Fibroblast of lung (primary cell): ENCODE measurements around the gene FAM25A. TPM values are rescaled to one million over a fixed set of nuclear protein-coding genes. Genes with fewer than 3 reads are reported as not detected.
"Not testable (repeated sequence)": the region's sequence is repeated elsewhere in the genome, so short reads cannot be mapped to it uniquely, and the experiment has no call there.

ENCODE experiments used
- DNase-seq, 2 donors: peaks; one replicate each; pipeline versions ENCODE4 v3.0.0 to v3.0.0-alpha.2; 2010; ENCODE audit warnings: low read depth in 2 of 2
- H2AFZ ChIP-seq: 2 replicates; pipeline ENCODE4 v1.5.1; 2012; ENCODE audit warnings: low read length, control low read depth, inconsistent platforms
- H3K27ac ChIP-seq: 2 replicates; pipeline ENCODE4 v1.5.1; 2011; ENCODE audit warnings: low read length, control low read depth; ENCODE audit not compliant: insufficient read depth
- H3K27me3 ChIP-seq: 2 replicates; pipeline ENCODE4 v1.5.1; 2011; ENCODE audit warnings: mild to moderate bottlenecking, low read length; ENCODE audit not compliant: control insufficient read depth, insufficient read depth
- H3K36me3 ChIP-seq: 2 replicates; pipeline ENCODE4 v1.5.1; 2011; ENCODE audit warnings: low read length; ENCODE audit not compliant: control insufficient read depth, insufficient read depth
- H3K4me1 ChIP-seq: 2 replicates; pipeline ENCODE4 v1.5.1; 2011; ENCODE audit warnings: low read length; ENCODE audit not compliant: control insufficient read depth, insufficient read depth; ENCODE audit errors: extremely low read depth
- H3K4me2 ChIP-seq: 2 replicates; pipeline ENCODE4 v1.5.1; 2011; ENCODE audit warnings: low read length, control low read depth; ENCODE audit not compliant: insufficient read depth; ENCODE audit errors: extremely low read depth
- H3K4me3 ChIP-seq, 4 experiments: fragments of 200-600 bp in 1 of 4; sonication (generic) in 1 of 4; replicated peaks in 1 of 4; 2 replicates each; pipeline ENCODE4 v1.5.1; 2011 to 2016; ENCODE audit warnings: low read length in 4 of 4, low read depth in 3 of 4, mild to moderate bottlenecking in 3 of 4, control low read depth in 2 of 4, inconsistent platforms in 1 of 4, mixed read lengths in 1 of 4; ENCODE audit not compliant: insufficient read depth in 1 of 4; ENCODE audit errors: control extremely low read depth in 1 of 4
- H3K79me2 ChIP-seq: 2 replicates; pipeline ENCODE4 v1.5.1; 2012; ENCODE audit warnings: mild to moderate bottlenecking, low read length, inconsistent platforms; ENCODE audit not compliant: control insufficient read depth, insufficient read depth
- H3K9ac ChIP-seq: 2 replicates; pipeline ENCODE4 v1.5.1; 2011; ENCODE audit warnings: mild to moderate bottlenecking, low read length, control low read depth; ENCODE audit not compliant: insufficient read depth
- H3K9me3 ChIP-seq: 2 replicates; pipeline ENCODE4 v1.5.1; 2012; ENCODE audit warnings: low read depth, low read length; ENCODE audit not compliant: control insufficient read depth, insufficient read depth
- H4K20me1 ChIP-seq: 2 replicates; pipeline ENCODE4 v1.5.1; 2011; ENCODE audit warnings: low read length; ENCODE audit not compliant: control insufficient read depth, insufficient read depth; ENCODE audit errors: extremely low read depth
- EZH2 ChIP-seq: IDR thresholded peaks from 2 replicates; pipeline ENCODE4 v1.5.1; 2012; ENCODE audit warnings: low read length, control low read depth, mild to moderate bottlenecking; ENCODE audit errors: missing control alignments
- polyA plus RNA-seq, 2 donors: library from polyadenylated mRNA; depleted of rRNA in 1 of 2; stranded (reverse) in 1 of 2; unstranded in 1 of 2; fragments of >200 nt; gene quantifications; 2 replicates each; pipeline ENCODE4 v1.2.1, GENCODE V29; 2011 to 2012; ENCODE audit warnings: missing spikeins in 1 of 2
- total RNA-seq: library from RNA; depleted of rRNA; stranded (reverse); fragments of >200 nt; gene quantifications from 2 replicates; pipeline ENCODE4 v1.2.1, GENCODE V29; 2014
- TF ChIP-seq, protein P1 (sequence below), 2 donors: IDR thresholded peaks in 1 of 2; conservative IDR thresholded peaks in 1 of 2; 1 replicate in 1 of 2; 2 replicates in 1 of 2; pipeline ENCODE4 v1.5.1; 2011 to 2012; ENCODE audit warnings: low read length in 2 of 2, control low read depth in 1 of 2, inconsistent platforms in 1 of 2, low read depth in 1 of 2, mild to moderate bottlenecking in 1 of 2

FAM25A gene
- total and polyA plus RNA-seq, 2 donors (not counting 1 experiment from before 2014, with no cell fraction given) = not detected

GRCh38 chr10:86992456-86992855, 27.6 kb upstream of the FAM25A start:
- Histone ChIP-seq H2AFZ (no peak overlapping the region), H3K27me3 (no peaks in the 10 kb centered on the region), H3K4me3 (no peak overlapping the region), H3K79me2 (no peaks in the 10 kb centered on the region), H3K9me3 (no peaks in the 10 kb centered on the region), H3K27ac (no peak overlapping the region), H3K9ac (no peak overlapping the region), H3K4me1 (no peaks in the 10 kb centered on the region), H3K36me3 (no peaks in the 10 kb centered on the region), H4K20me1 (no peaks in the 10 kb centered on the region), H3K4me2 (no peak overlapping the region)
- DNase-seq = no peak
- TF ChIP-seq EZH2 = no peak
- TF ChIP-seq, protein P1, sequence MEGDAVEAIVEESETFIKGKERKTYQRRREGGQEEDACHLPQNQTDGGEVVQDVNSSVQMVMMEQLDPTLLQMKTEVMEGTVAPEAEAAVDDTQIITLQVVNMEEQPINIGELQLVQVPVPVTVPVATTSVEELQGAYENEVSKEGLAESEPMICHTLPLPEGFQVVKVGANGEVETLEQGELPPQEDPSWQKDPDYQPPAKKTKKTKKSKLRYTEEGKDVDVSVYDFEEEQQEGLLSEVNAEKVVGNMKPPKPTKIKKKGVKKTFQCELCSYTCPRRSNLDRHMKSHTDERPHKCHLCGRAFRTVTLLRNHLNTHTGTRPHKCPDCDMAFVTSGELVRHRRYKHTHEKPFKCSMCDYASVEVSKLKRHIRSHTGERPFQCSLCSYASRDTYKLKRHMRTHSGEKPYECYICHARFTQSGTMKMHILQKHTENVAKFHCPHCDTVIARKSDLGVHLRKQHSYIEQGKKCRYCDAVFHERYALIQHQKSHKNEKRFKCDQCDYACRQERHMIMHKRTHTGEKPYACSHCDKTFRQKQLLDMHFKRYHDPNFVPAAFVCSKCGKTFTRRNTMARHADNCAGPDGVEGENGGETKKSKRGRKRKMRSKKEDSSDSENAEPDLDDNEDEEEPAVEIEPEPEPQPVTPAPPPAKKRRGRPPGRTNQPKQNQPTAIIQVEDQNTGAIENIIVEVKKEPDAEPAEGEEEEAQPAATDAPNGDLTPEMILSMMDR (conservative IDR thresholded peaks at IDR 0.05 in 1 of 2, IDR thresholded peaks at IDR 0.05 in 1 of 2; ENCODE audit: low read depth in 1 of 2, low read length in 2 of 2) = no peak

DNA sequence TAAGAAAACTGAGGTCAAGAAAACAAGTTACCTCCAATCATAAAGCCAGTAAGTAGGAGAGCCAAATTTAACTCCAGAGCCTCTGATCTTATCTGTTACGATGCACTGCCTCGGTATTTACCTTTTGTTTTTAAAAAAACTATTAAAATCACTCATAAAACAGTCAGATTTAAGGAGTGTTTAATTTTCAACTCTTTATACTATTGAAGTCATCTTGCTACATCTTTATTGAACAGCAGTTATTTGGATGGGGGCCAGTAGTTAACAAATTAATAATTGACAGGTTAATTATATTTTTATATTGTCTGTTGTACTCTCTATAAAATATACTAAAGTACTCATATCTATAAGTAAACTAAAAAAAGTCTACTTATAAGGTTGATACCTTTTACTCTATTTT, 27.2 kb upstream of the FAM25A start:
- H3K9ac ChIP-seq = no peak overlapping the region
- H3K9me3 ChIP-seq = no peaks in the 10 kb centered on the region
- DNase-seq = no peak
- TF ChIP-seq, protein P1 (conservative IDR thresholded peaks at IDR 0.05 in 1 of 2, IDR thresholded peaks at IDR 0.05 in 1 of 2; ENCODE audit: low read depth in 1 of 2, low read length in 2 of 2) = no peak
- TF ChIP-seq EZH2 = no peak
- H3K4me2 ChIP-seq = no peak overlapping the region
- H3K36me3 ChIP-seq = no peaks in the 10 kb centered on the region
- no peaks in the 10 kb centered on the region for H3K79me2 ChIP-seq
- H3K4me3 ChIP-seq = no peak overlapping the region
- no peak overlapping the region for H3K27ac ChIP-seq
- H3K4me1 ChIP-seq = no peaks in the 10 kb centered on the region
- no peaks in the 10 kb centered on the region for H4K20me1 ChIP-seq
- H2AFZ ChIP-seq = no peak overlapping the region
- no peaks in the 10 kb centered on the region for H3K27me3 ChIP-seq

DNA sequence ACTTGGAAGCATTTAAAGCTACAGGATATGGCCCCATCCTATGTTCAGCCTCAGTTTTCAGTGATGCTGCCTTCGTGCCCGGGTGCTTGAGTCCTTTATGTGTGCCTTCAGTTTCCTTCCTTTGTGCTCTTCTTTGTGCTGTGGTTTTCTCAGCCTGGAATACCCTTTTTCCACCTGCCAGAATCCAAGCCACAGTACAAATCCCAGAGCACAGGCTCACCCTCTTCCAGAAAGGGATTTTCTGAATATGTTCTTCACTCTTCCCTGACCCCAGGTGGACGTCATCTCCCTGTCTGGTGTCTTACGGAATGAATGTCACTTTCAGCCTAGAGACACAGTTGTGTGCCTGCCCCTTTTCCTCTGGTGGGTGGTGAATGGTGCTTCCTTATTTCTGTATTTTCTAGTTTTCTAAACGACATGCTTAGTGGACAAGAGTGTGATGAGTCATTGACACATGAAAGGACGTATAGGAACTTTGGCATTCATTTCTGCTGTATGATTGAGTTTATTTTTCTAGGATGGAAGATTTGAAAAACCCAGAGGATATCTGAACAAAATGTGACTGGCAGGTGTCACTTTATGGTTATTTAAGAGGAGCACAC, 20.2 kb upstream of the FAM25A start:
- H3K9ac ChIP-seq, H3K79me2 ChIP-seq, H3K4me3 ChIP-seq, H3K36me3 ChIP-seq, H3K9me3 ChIP-seq, H3K4me2 ChIP-seq, H3K4me1 ChIP-seq, H3K27me3 ChIP-seq, H2AFZ ChIP-seq, DNase-seq, H3K27ac ChIP-seq, H4K20me1 ChIP-seq: not testable (repeated sequence)
